ENCODE measurements around the gene ZFAND3.

Gene ZFAND3

GRCh38 chr6:38141716-38142115 is 322.2 kb downstream of the ZFAND3 start:
- DNase-seq: no peak

GRCh38 chr6:38142178-38142902 is 322.8 kb downstream of the ZFAND3 start:
- DNase-seq: peak; percentile 15

GRCh38 chr6:38143191-38144150 is 323.9 kb downstream of the ZFAND3 start:
- DNase-seq: no peak

GRCh38 chr6:38144365-38144945 is 324.9 kb downstream of the ZFAND3 start:
- DNase-seq: no peak

- no peak for DNase-seq
Measured at GRCh38 chr6:38146021-38146733, 326.6 kb downstream of the ZFAND3 start.

- no peak for DNase-seq
Measured at GRCh38 chr6:38146734-38147027, 327.2 kb downstream of the ZFAND3 start.

- DNase-seq: no peak
Measured at GRCh38 chr6:38148606-38149005, 329.1 kb downstream of the ZFAND3 start.

GRCh38 chr6:38149531-38149930 is 330.0 kb downstream of the ZFAND3 start:
- no peak for DNase-seq

GRCh38 chr6:38150021-38150420 is 330.5 kb downstream of the ZFAND3 start:
- DNase-seq: no peak

- no peak for DNase-seq
Measured at GRCh38 chr6:38150681-38151296, 331.3 kb downstream of the ZFAND3 start.

- no peak for DNase-seq
Measured at GRCh38 chr6:38151580-38152500, 332.3 kb downstream of the ZFAND3 start.

- no peak for DNase-seq
Measured at GRCh38 chr6:38152620-38153019, 333.1 kb downstream of the ZFAND3 start.

- no peak for DNase-seq
Measured at GRCh38 chr6:38153076-38153797, 333.7 kb downstream of the ZFAND3 start.

GRCh38 chr6:38153798-38154345 is 334.3 kb downstream of the ZFAND3 start:
- no peak for DNase-seq

GRCh38 chr6:38154731-38155130 is 335.2 kb downstream of the ZFAND3 start:
- no peak for DNase-seq

GRCh38 chr6:38155144-38155543 is 335.6 kb downstream of the ZFAND3 start:
- no peak for DNase-seq

- DNase-seq: no peak
Measured at GRCh38 chr6:38155621-38156204, 336.2 kb downstream of the ZFAND3 start.

GRCh38 chr6:38156818-38157565 is 337.5 kb downstream of the ZFAND3 start:
- DNase-seq: no peak

- no peak for DNase-seq
Measured at GRCh38 chr6:38157905-38158304, 338.4 kb downstream of the ZFAND3 start.

Measured in activated CD4-positive, alpha-beta T cell treated with anti-CD3 and anti-CD28 coated beads, Interleukin-10, Interleukin-2, amounts not matched to agents 100 ng/mL and 50 ng/mL, durations not matched to agents 16 hours and 8 hours (primary cell).